Activated naive CD4-positive, alpha-beta T cell (primary cell): ENCODE data around the gene LGALS9C.
"Not testable (repeated sequence)": the region's sequence is repeated elsewhere in the genome, so short reads cannot be mapped to it uniquely, and the experiment has no call there.

Experiments
- DNase-seq, 4 experiments: peaks; one replicate each; lab custom pipeline; 2025; lab: John Stamatoyannopoulos, UW

LGALS9C gene

DNA sequence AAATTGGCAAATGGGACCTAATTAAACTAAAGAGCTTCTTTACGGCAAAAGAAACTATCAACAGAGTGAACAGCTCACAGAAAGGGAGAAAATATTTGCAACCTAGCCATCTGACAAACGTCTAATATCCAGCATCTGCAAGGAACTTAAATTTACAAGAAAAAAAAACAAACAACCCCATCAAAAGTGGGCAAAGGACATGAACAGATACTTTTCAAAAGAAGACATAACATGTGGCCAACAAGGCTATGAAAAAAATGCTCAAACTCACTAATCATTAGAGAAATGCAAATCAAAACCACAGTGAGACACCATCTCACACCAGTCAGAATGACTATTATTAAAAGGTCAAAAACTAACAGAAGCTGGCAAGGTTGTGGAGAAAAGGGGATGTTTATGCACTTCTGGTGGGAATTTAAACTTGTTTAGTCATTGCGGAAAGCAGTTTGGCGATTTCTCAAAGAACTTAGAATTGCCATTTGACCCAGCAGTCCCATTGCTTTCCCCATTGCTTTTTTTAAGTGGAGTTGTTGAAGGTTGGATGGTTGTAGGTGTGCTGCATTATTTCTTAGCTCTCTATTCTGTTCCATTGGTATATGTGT, 52.4 kb downstream of the LGALS9C start:
- DNase-seq: not testable (repeated sequence)

- not testable (repeated sequence) for DNase-seq
Observed at GRCh38 chr17:18530405-18530804, 53.8 kb downstream of the LGALS9C start.

DNA sequence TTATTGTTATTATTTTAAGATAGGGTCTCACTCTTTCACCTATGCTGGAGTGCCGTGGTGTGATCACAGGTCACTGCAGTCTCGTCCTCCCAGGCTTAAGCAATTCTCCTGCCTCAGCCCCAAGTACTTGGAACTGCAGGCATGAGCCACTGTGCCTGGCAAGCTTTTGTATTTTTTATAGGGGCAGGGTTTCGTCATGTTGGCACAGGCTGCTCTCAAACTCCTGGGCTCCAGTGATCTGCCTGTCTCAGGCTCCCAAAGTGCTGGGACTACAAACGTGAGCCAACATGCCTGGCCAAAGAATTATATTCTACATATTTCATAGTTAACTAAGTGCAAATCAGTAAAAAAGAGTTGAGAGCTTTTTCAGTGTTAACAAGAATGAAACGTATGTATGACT, 65.6 kb downstream of the LGALS9C start:
- not testable (repeated sequence) for DNase-seq

DNA sequence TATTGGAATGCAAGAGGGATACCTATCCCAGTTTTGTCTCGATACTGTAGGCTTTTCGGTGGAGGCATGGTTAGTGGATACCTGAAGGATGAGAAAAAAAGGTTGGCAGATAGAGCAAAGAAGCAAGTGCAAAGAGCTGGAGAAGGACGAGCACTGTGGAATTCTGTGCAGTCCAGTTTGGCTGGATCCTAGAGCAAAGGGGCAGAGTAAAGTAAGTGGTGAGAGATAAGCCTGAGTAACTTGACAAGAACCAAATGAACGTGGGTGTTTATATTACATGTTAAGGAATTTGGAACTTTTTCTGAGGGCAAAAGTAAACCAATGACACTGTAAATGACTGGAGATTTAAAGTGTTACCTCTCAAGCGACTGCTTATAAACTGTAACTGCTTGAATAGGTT, 66.3 kb downstream of the LGALS9C start:
- DNase-seq: not testable (repeated sequence)
